Glutamatergic neuron (in vitro differentiated cells): ENCODE results near the gene ESYT2. TPM values are rescaled to one million over a fixed set of nuclear protein-coding genes. Genes with fewer than 3 reads are reported as not detected.
"Not testable (repeated sequence)": the region's sequence is repeated elsewhere in the genome, so short reads cannot be mapped to it uniquely, and the experiment has no call there.

ENCODE experiments used
- DNase-seq: peaks from one replicate; pipeline ENCODE4 v3.0.0; 2022
- H3K27ac Mint-ChIP-seq: one replicate; pipeline ENCODE4 v1.8.0; 2020; ENCODE audit warnings: mild to moderate bottlenecking, mixed read lengths, inconsistent platforms; ENCODE audit not compliant: unreplicated experiment
- H3K27me3 Mint-ChIP-seq: one replicate; pipeline ENCODE4 v1.8.0; 2020; ENCODE audit warnings: mild to moderate bottlenecking, moderate library complexity, mixed read lengths, inconsistent platforms; ENCODE audit not compliant: unreplicated experiment
- H3K36me3 Mint-ChIP-seq: one replicate; pipeline ENCODE4 v1.8.0; 2020; ENCODE audit warnings: mild to moderate bottlenecking, mixed read lengths, inconsistent platforms; ENCODE audit not compliant: unreplicated experiment
- H3K4me1 Mint-ChIP-seq: one replicate; pipeline ENCODE4 v1.8.0; 2020; ENCODE audit warnings: mild to moderate bottlenecking, low read depth, mixed read lengths, inconsistent platforms; ENCODE audit not compliant: unreplicated experiment
- H3K4me3 Mint-ChIP-seq: one replicate; pipeline ENCODE4 v1.8.0; 2020; ENCODE audit warnings: mild to moderate bottlenecking, mixed read lengths, inconsistent platforms; ENCODE audit not compliant: unreplicated experiment
- H3K9me3 Mint-ChIP-seq: one replicate; pipeline ENCODE4 v1.8.0; 2020; ENCODE audit warnings: mild to moderate bottlenecking, moderate library complexity, mixed read lengths, inconsistent platforms; ENCODE audit not compliant: unreplicated experiment
- long read RNA-seq: library from polyadenylated mRNA; unstranded; transcript quantifications from one replicate; pipeline ENCODE4 v2.0.0, GENCODE V29; 2020; ENCODE audit not compliant: unreplicated experiment
- total RNA-seq: library from RNA; stranded (reverse); fragmentation: NEBNext Ultra II Directional; extraction: Animal tissue kit (Norgen Biotek cat#: 25700); gene quantifications from one replicate; pipeline ENCODE4 v1.2.1, GENCODE V29; 2021; ENCODE audit not compliant: unreplicated experiment
- TF ChIP-seq, protein P1 (sequence below): fragments of 200-600 bp; sonication (generic); IDR thresholded peaks from one replicate; pipeline ENCODE4 v1.5.0; 2021; ENCODE audit not compliant: partially characterized antibody, unreplicated experiment

ESYT2 gene, protein sequence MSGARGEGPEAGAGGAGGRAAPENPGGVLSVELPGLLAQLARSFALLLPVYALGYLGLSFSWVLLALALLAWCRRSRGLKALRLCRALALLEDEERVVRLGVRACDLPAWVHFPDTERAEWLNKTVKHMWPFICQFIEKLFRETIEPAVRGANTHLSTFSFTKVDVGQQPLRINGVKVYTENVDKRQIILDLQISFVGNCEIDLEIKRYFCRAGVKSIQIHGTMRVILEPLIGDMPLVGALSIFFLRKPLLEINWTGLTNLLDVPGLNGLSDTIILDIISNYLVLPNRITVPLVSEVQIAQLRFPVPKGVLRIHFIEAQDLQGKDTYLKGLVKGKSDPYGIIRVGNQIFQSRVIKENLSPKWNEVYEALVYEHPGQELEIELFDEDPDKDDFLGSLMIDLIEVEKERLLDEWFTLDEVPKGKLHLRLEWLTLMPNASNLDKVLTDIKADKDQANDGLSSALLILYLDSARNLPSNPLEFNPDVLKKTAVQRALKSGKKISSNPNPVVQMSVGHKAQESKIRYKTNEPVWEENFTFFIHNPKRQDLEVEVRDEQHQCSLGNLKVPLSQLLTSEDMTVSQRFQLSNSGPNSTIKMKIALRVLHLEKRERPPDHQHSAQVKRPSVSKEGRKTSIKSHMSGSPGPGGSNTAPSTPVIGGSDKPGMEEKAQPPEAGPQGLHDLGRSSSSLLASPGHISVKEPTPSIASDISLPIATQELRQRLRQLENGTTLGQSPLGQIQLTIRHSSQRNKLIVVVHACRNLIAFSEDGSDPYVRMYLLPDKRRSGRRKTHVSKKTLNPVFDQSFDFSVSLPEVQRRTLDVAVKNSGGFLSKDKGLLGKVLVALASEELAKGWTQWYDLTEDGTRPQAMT
- total RNA-seq, result 41.9 TPM
- long read RNA-seq, result 0 reads

DNA sequence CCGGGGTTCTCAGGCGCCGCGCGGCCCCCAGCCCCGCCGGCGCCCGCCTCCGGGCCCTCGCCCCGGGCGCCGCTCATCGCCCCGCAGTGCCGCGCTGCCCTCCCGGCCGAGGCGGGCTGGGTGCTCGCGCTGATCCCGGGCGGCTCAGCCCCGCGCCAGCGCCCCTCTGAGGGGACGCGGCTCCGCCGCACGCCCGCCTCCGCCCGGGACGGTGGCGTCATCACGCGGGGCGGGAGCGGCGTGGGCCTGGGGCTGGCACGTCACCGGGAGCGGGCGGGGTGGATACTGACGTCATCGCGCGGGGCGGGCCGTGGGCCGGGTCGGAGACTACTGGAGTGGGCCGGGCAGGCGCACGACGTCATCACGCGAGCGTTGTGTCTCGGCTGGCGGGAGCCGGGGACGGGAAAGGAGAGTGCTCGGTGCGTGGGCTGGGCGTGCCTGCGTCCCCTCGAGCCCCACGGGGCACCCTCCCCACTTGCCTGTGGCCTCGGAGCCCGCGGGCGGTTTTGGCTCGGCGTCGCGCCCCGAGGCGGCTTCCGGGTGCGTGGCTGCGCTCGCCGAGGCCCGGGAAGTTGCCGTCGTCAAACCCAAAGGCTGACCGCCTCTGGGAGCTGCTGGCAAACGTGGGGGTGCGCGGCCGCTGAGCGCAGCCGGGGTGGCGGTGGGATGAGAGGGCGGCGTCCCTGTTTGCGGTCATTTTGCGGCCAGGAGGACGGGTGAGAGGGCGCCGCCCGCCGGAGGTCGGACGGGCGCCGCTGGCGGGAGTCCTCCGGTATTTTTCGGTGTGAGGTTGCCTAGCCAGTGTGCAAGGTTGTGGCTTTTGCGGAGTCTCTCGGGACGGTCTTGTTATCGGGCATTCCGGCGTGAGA is at the start of gene ESYT2:
Gene ESYT2 (minus strand): TSS at position 168 of the 869 bp plus-strand sequence. CDS start 91 bp downstream, at position 77.
- Mint-ChIP-seq H3K36me3 (no peaks in the 10 kb centered on the region), H3K9me3 (peaks cover 15% of the 10 kb centered on the region), H3K27ac (peak within 1 kb of the TSS; percentile 38), H3K4me3 (peak within 1 kb of the TSS; percentile 94), H3K27me3 (peaks cover 8% of the 10 kb centered on the region), H3K4me1 (peaks cover 9% of the 10 kb centered on the region)
- TF ChIP-seq, protein P1, sequence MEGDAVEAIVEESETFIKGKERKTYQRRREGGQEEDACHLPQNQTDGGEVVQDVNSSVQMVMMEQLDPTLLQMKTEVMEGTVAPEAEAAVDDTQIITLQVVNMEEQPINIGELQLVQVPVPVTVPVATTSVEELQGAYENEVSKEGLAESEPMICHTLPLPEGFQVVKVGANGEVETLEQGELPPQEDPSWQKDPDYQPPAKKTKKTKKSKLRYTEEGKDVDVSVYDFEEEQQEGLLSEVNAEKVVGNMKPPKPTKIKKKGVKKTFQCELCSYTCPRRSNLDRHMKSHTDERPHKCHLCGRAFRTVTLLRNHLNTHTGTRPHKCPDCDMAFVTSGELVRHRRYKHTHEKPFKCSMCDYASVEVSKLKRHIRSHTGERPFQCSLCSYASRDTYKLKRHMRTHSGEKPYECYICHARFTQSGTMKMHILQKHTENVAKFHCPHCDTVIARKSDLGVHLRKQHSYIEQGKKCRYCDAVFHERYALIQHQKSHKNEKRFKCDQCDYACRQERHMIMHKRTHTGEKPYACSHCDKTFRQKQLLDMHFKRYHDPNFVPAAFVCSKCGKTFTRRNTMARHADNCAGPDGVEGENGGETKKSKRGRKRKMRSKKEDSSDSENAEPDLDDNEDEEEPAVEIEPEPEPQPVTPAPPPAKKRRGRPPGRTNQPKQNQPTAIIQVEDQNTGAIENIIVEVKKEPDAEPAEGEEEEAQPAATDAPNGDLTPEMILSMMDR, result no peak
- DNase-seq, result peak; percentile 98

DNA sequence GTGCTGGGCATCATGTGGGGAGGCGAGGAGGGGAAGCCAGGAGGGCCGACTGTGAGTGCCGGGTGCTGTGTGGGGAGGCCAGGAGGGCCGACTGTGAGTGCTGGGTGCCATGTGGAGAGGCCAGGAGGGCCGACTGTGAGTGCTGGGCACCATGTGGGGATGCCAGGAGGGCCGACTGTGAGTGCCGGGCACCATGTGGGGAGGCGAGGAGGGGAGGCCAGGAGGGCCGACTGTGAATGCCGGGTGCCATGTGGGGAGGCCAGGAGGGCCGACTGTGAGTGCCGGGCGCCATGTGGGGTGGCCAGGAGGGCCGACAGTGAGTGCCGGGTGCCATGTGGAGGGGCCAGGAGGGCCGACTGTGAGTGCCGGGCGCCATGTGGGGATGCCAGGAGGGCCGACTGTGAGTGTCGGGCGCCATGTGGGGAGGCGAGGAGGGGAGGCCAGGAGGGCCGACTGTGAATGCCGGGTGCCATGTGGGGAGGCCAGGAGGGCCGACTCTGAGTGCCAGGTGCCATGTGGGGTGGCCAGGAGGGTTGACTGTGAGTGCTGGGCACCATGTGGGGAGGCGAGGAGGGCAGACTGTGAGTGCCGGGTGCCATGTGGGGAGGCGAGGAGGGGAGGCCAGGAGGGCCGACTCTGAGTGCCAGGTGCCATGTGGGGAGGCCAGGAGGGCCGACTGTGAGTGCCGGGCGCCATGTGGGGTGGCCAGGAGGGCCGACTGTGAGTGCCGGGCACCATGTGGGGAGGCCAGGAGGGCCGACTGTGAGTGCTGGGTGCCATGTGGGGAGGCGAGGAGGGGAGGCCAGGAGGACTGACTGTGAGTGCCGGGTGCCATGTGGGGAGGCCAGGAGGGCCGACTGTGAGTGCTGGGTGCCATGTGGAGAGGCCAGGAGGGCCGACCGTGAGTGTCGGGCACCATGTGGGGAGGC is 49.1 kb upstream of the ESYT2 start:
- DNase-seq, H3K4me1 Mint-ChIP-seq, H3K9me3 Mint-ChIP-seq, H3K4me3 Mint-ChIP-seq, H3K27me3 Mint-ChIP-seq, H3K27ac Mint-ChIP-seq: not testable (repeated sequence)
- peaks cover 13% of the 10 kb centered on the region for H3K36me3 Mint-ChIP-seq

DNA sequence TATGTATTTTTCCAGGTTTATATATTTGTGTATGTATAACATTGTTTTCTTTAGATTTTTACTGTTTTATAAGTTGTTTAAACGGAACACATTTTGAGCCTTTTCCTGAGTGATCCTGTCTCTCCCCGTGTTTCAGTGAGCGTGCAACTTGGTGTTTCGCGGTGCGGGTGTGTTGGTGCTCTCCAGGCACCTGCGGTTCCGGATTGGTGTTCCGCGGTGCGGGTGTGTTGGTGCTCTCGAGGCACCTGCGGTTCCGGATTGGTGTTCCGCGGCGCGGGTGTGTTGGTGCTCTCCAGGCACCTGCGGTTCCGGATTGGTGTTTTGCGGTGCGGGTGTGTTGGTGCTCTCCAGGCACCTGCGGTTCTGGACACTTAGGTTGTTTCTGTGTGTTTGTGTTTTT is 47.7 kb upstream of the ESYT2 start:
- H3K4me1 Mint-ChIP-seq, result no peaks in the 10 kb centered on the region
- TF ChIP-seq, protein P1, result no peak
- peaks cover 2% of the 10 kb centered on the region for H3K9me3 Mint-ChIP-seq
- DNase-seq, result no peak
- peaks cover 13% of the 10 kb centered on the region for H3K36me3 Mint-ChIP-seq
- peaks cover 5% of the 10 kb centered on the region for H3K27me3 Mint-ChIP-seq
- H3K4me3 Mint-ChIP-seq, result no peak overlapping the region
- H3K27ac Mint-ChIP-seq, result no peak overlapping the region

DNA sequence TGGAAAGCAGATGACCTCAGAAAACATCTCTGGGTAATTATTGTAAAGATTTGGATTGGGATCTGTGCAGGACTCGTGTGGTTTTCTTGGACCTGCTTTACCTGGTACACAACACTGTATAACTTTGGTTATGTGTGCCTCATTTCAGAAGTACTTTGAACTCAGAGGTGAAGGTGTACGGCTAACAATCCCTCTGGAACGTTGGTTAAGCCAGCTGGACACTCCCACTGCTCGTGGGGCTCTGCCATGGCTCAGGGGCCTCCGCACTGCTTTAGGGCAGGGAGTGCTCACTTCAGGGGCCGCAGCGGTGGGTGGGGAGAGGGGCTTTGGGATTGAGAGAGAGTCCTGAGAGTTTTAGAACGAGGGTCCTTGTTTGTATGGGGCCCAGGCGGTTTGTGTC is 40.6 kb upstream of the ESYT2 start:
- TF ChIP-seq, protein P1, result no peak
- Mint-ChIP-seq H3K27ac (peak overlapping the region; percentile 60), H3K4me3 (no peak overlapping the region), H3K27me3 (peaks cover 16% of the 10 kb centered on the region), H3K4me1 (peaks cover 27% of the 10 kb centered on the region), H3K36me3 (peaks cover 7% of the 10 kb centered on the region), H3K9me3 (peaks cover 16% of the 10 kb centered on the region)
- no peak for DNase-seq
